ENCODE data around the gene PAN3. TPM values are rescaled to one million over a fixed set of nuclear protein-coding genes. Genes with fewer than 3 reads are reported as not detected.
"Not testable (repeated sequence)": the region's sequence is repeated elsewhere in the genome, so short reads cannot be mapped to it uniquely, and the experiment has no call there.

PAN3 gene
- total RNA-seq, 4 donors from 2014 or later = 49.5 to 74.0 (median 54.4) TPM

DNA sequence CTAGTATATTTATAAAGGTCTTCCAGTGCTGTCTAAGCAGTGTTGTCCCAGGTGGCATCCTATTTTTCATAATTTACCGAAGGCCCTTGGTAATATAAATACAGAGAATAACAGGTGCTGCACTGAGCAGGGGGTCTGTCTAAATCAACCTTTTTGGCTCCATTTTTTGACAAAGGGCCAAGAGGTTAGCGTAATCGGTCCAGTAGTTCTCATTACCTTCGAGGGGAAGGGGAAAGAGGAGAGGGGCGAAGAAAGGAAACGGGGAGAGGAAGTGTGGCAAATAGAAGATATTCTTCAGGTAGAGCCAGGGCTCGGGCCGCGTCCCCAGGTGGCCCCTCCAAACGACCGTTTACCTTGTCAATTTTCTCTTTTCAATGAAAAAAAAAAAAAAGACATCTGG lies 749 bp upstream of the PAN3 start:
- TF ChIP-seq CTCF (IDR thresholded peaks at IDR 0.05) = no peak
- no peak for TF ChIP-seq POLR2A (IDR thresholded peaks at IDR 0.05)
- 0 to 1% methylated on average over 11 of the region's 11 CpGs for WGBS, 2 donors
- peak overlapping the region; percentile 97 to 99 (median 98) for H3K27ac ChIP-seq
- H3K9me3 ChIP-seq = no peaks in the 10 kb centered on the region
- H3K27me3 ChIP-seq = no peaks in the 10 kb centered on the region
- intact Hi-C loops (cut with DNase I) = no loop called here
- H3K4me3 ChIP-seq (replicated peaks in 1 of 3) = peak overlapping the region; percentile 97 to 99 (median 98)
- peaks cover 13 to 22% of the 10 kb centered on the region in 2 donors for H3K4me1 ChIP-seq
- DNase-seq = no peak
- no peaks in the 10 kb centered on the region for H3K36me3 ChIP-seq

GRCh38 chr13:28138756-28139470 lies 568 bp downstream of the PAN3 start:
- 0% methylated on average over 6 to 7 of the region's 60 CpGs for WGBS, 2 donors
- TF ChIP-seq POLR2A (IDR thresholded peaks at IDR 0.05) = peak in 1 of 2 donors; percentile 54
- no peak for TF ChIP-seq CTCF (IDR thresholded peaks at IDR 0.05)
- DNase-seq = peak; percentile 81 to 85
- H3K4me3 ChIP-seq (replicated peaks in 1 of 3) = peak overlapping the region; percentile 97 to 99 (median 98)
- H3K36me3 ChIP-seq = no peaks in the 10 kb centered on the region
- peak overlapping the region; percentile 97 to 99 (median 98) for H3K27ac ChIP-seq
- peaks cover 13 to 28% of the 10 kb centered on the region in 2 donors for H3K4me1 ChIP-seq
- H3K27me3 ChIP-seq = no peaks in the 10 kb centered on the region
- H3K9me3 ChIP-seq = no peaks in the 10 kb centered on the region
- intact Hi-C loops (cut with DNase I) = no loop called here

- Histone ChIP-seq H3K36me3 (no peaks in the 10 kb centered on the region), H3K4me3 (replicated peaks in 1 of 3) (no peak overlapping the region), H3K4me1 (peaks cover 13 to 28% of the 10 kb centered on the region in 2 donors), H3K27me3 (no peaks in the 10 kb centered on the region), H3K9me3 (no peaks in the 10 kb centered on the region), H3K27ac (no peak overlapping the region)
- WGBS, 2 donors = 72 to 81% methylated on average over 10 of the region's 10 CpGs
- no peak for DNase-seq
- no peak for TF ChIP-seq POLR2A (IDR thresholded peaks at IDR 0.05)
- no peak for TF ChIP-seq CTCF (IDR thresholded peaks at IDR 0.05)
- intact Hi-C loops (cut with DNase I) = no loop called here
Measured at GRCh38 chr13:28140433-28141125, 2.2 kb downstream of the PAN3 start.

DNA sequence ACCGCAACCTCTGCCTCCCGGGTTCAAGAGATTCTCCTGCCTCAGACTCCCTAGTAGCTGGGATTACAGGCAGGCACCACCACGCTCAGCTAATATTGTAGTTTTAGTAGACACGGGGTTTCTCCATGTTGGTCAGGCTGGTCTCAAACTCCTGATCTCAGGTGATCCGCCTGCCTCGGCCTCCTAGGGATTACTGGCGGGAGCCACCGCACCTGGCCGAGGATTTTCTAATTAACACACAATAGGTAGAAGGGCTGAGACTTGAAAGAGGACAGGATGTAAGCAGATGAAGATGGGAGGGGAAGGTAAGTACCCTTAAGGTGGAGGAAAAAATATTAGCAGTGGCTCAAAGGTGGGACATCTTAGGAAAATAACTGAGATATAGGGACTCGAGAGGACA lies 3.2 kb downstream of the PAN3 start:
- DNase-seq; H3K27me3 ChIP-seq; intact Hi-C loops (cut with DNase I); H3K27ac ChIP-seq; H3K36me3 ChIP-seq; H3K4me3 ChIP-seq (replicated peaks in 1 of 3); H3K9me3 ChIP-seq: not testable (repeated sequence)
- H3K4me1 ChIP-seq = peaks cover 13 to 28% of the 10 kb centered on the region in 2 donors
- 77 to 81% methylated on average over 10 of the region's 10 CpGs for WGBS, 2 donors

GRCh38 chr13:28145049-28145448 lies 6.7 kb downstream of the PAN3 start:
- TF ChIP-seq POLR2A (IDR thresholded peaks at IDR 0.05) = no peak
- TF ChIP-seq CTCF (IDR thresholded peaks at IDR 0.05) = no peak
- no peaks in the 10 kb centered on the region for H3K27me3 ChIP-seq
- H3K4me3 ChIP-seq (replicated peaks in 1 of 3) = no peak overlapping the region
- DNase-seq = no peak
- H3K36me3 ChIP-seq = no peaks in the 10 kb centered on the region
- no peaks in the 10 kb centered on the region for H3K9me3 ChIP-seq
- H3K27ac ChIP-seq = no peak overlapping the region
- 97 to 99% methylated on average over 6 of the region's 6 CpGs for WGBS, 2 donors
- H3K4me1 ChIP-seq = peaks cover 5 to 18% of the 10 kb centered on the region in 2 donors
- intact Hi-C loops (cut with DNase I) = no loop called here
